Cardiac muscle cell (in vitro differentiated cells and primary cell): ENCODE measurements around the gene TMED8. TPM values are rescaled to one million over a fixed set of nuclear protein-coding genes. Genes with fewer than 3 reads are reported as not detected.
"Not testable (repeated sequence)": the region's sequence is repeated elsewhere in the genome, so short reads cannot be mapped to it uniquely, and the experiment has no call there.

ENCODE experiments used
- DNase-seq, 2 donors: peaks; one replicate each; pipeline versions ENCODE4 v3.0.0 to v3.0.0-alpha.2; 2010 to 2017; ENCODE audit warnings: low read depth in 1 of 2, low spot score in 1 of 2
- H3K27ac ChIP-seq: fragments of 200-600 bp; sonication (generic); 2 replicates; pipeline ENCODE4 v1.5.1; 2016
- H3K27me3 ChIP-seq: fragments of 200-600 bp; sonication (generic); 2 replicates; pipeline ENCODE4 v1.6.0; 2016; ENCODE audit warnings: control low read depth
- H3K36me3 ChIP-seq: fragments of 200-600 bp; sonication (generic); 2 replicates; pipeline ENCODE4 v1.5.1; 2016; ENCODE audit warnings: control low read depth
- H3K4me1 ChIP-seq: fragments of 200-600 bp; sonication (generic); 2 replicates; pipeline ENCODE4 v1.8.1; 2017; ENCODE audit warnings: low read depth, mild to moderate bottlenecking, mixed run types
- H3K4me3 ChIP-seq: fragments of 200-600 bp; sonication (generic); 2 replicates; pipeline ENCODE4 v1.5.1; 2016; ENCODE audit warnings: mild to moderate bottlenecking
- H3K9me3 ChIP-seq: fragments of 200-600 bp; sonication (generic); 2 replicates; pipeline ENCODE4 v1.5.1; 2017; ENCODE audit warnings: low read depth, mild to moderate bottlenecking, control low read depth
- CTCF ChIP-seq: IDR thresholded peaks from 2 replicates; pipeline ENCODE4 v1.5.1; 2012; ENCODE audit warnings: low read depth, mild to moderate bottlenecking, low read length
- polyA plus RNA-seq: library from polyadenylated mRNA; unstranded; fragments of >200 nt; fragmentation: Nextera tagmentation; extraction: Ambion mirVana; gene quantifications from 2 replicates; pipeline ENCODE4 v1.2.1, GENCODE V29; 2016
- total RNA-seq: library from RNA; depleted of rRNA; stranded (reverse); fragments of >200 nt; gene quantifications from 2 replicates; pipeline ENCODE4 v1.2.3, GENCODE V29; 2016

Gene TMED8
- total and polyA plus RNA-seq, 2 experiments from 2014 or later, result 3.4 to 8.9 TPM

GRCh38 chr14:77416836-77417235 lies 39.9 kb upstream of the TMED8 start:
- H3K9me3 ChIP-seq, result no peaks in the 10 kb centered on the region
- H3K4me3 ChIP-seq, result no peak overlapping the region
- H3K36me3 ChIP-seq, result no peaks in the 10 kb centered on the region
- H3K4me1 ChIP-seq, result no peaks in the 10 kb centered on the region
- TF ChIP-seq CTCF, result no peak
- H3K27ac ChIP-seq, result no peak overlapping the region
- no peak for DNase-seq
- no peaks in the 10 kb centered on the region for H3K27me3 ChIP-seq

DNA sequence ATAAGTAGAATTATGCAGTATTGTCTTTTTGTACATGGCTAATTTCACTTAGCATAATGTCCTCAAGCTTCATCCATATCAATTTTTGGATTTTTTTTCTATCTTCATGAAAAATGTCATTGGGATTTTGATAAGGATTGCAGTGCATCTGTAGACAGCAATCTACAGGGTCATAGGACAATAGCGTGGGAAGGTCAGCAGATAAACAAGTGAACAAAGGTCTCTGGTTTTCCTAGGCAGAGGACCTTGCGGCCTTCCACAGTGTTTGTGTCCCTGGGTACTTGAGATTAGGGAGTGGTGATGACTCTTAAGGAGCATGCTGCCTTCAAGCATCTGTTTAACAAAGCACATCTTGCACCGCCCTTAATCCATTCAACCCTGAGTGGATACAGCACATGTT lies 39.2 kb upstream of the TMED8 start:
- not testable (repeated sequence) for H3K27ac ChIP-seq, H3K4me3 ChIP-seq, H3K4me1 ChIP-seq, H3K9me3 ChIP-seq, H3K27me3 ChIP-seq, H3K36me3 ChIP-seq, DNase-seq

DNA sequence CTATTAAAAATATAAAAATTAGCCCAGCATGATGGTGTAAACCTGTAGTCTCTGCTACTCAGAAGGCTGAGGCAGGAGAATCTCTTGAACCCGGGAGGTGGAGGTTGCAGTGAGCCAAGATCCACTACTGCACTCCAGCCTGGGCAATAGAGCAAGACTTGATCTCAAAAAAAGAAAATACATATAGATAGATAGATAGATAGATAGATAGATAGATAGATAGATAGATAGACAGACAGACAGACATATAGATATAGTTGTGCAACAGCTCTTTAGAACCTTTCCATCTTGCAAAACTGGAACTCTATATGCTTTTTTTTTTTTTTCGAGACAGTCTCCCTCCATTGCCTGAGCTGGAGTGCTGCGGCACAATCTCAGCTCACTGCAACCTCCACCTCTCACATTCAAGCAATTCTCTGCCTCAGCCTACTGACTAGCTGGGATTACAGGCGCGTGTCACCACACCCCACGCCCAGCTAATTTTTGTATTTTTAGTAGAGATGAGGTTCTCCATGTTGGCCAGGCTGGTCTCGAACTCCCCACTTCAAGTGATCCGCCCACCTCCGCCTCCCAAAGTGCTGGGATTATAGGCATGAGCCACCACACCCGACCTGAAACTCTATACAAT lies 38.6 kb upstream of the TMED8 start:
- H3K27me3 ChIP-seq, H3K4me1 ChIP-seq, H3K9me3 ChIP-seq, H3K4me3 ChIP-seq, DNase-seq, H3K27ac ChIP-seq, H3K36me3 ChIP-seq: not testable (repeated sequence)

DNA sequence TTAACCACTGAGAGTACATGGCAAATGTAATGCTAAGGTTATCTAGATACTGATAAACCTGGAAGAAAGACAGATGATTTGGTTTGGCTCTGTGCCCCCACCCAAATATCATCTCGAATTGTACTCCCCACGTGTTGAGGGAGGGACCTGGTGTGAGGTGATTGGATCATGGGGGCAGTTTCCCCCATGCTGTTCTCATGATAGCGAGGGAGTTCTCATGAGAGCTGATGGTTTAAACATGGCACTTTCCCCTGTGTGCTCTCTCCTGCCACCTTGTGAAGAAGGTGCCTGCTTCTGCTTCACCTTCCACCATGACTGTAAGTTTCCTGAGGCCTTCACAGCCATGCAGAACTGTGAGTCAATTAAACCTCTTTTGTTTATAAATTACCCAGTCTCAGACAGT lies 32.2 kb upstream of the TMED8 start:
- H3K36me3 ChIP-seq, result no peaks in the 10 kb centered on the region
- H3K4me1 ChIP-seq, result no peaks in the 10 kb centered on the region
- TF ChIP-seq CTCF, result no peak
- DNase-seq, result peak; percentile 12 to 65
- H3K27ac ChIP-seq, result no peak overlapping the region
- no peak overlapping the region for H3K4me3 ChIP-seq
- H3K27me3 ChIP-seq, result no peaks in the 10 kb centered on the region
- no peaks in the 10 kb centered on the region for H3K9me3 ChIP-seq

- H3K4me1 ChIP-seq, result no peaks in the 10 kb centered on the region
- TF ChIP-seq CTCF, result no peak
- H3K9me3 ChIP-seq, result no peaks in the 10 kb centered on the region
- no peaks in the 10 kb centered on the region for H3K36me3 ChIP-seq
- H3K4me3 ChIP-seq, result no peak overlapping the region
- no peak overlapping the region for H3K27ac ChIP-seq
- H3K27me3 ChIP-seq, result no peaks in the 10 kb centered on the region
- peak in 1 of 2 donors; percentile 77 for DNase-seq
Observed at GRCh38 chr14:77407158-77407557, 30.3 kb upstream of the TMED8 start.

- Histone ChIP-seq H3K4me1 (no peaks in the 10 kb centered on the region), H3K27ac (no peak overlapping the region), H3K9me3 (no peaks in the 10 kb centered on the region), H3K27me3 (no peaks in the 10 kb centered on the region), H3K4me3 (no peak overlapping the region), H3K36me3 (no peaks in the 10 kb centered on the region)
- TF ChIP-seq CTCF, result no peak
- DNase-seq, result peak in 1 of 2 donors; percentile 95
Observed at GRCh38 chr14:77406718-77407117, 29.8 kb upstream of the TMED8 start.

DNA sequence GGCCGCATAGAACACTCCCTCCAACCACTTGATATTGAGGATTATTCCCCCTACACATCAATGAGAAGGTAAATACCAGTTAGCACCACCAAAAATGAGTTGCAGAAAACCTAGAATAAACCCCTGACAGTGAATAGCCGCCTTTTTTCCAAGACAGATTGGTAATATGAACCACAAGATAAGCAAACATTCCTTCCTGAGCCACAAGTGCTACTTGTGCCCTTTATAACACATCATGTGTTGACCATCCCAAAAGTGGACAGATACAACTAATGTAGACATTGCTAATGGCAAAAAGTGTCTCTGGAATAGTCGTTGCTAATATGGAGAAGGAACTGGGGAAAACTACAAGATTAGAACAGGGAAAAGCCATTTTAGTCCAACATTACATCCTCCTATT lies 29.2 kb upstream of the TMED8 start:
- Histone ChIP-seq H3K4me3 (no peak overlapping the region), H3K27me3 (no peaks in the 10 kb centered on the region), H3K27ac (no peak overlapping the region), H3K36me3 (no peaks in the 10 kb centered on the region), H3K4me1 (no peaks in the 10 kb centered on the region), H3K9me3 (no peaks in the 10 kb centered on the region)
- TF ChIP-seq CTCF, result no peak
- peak in 1 of 2 donors; percentile 56 for DNase-seq
